PFSK-1 (cell line): ENCODE results near the gene COPS3.

Source experiments
- POLR2AphosphoS5 ChIP-seq: IDR thresholded peaks from 2 replicates; pipeline ENCODE4 v1.6.1; 2012; ENCODE audit warnings: low read depth, mild to moderate bottlenecking, control low read depth, low read length, moderate library complexity
- REST ChIP-seq, 2 experiments: IDR thresholded peaks; 2 replicates each; pipeline versions ENCODE4 v1.6.1 to v1.8.0; 2011 to 2012; ENCODE audit warnings: low read depth in 2 of 2, low read length in 2 of 2, control low read depth in 1 of 2, inconsistent platforms in 1 of 2, mild to moderate bottlenecking in 1 of 2, moderate library complexity in 1 of 2; ENCODE audit not compliant: insufficient read depth in 1 of 2

- no peak for TF ChIP-seq POLR2AphosphoS5
- TF ChIP-seq REST (IDR thresholded peaks at IDR 0.05; ENCODE audit: insufficient read depth in 1 of 2, low read depth in 2 of 2, low read length in 2 of 2): no peak
Measured at GRCh38 chr17:17204635-17205231, 76.3 kb downstream of the COPS3 start.
